HG02885 (cell line): ENCODE measurements around the gene FARP1.

Experiments
- ATAC-seq: cut with Tn5 transposase; IDR thresholded peaks from one replicate; pipeline ENCODE4 v1.9.1; 2021; ENCODE audit warnings: mild to moderate bottlenecking; ENCODE audit not compliant: unreplicated experiment, poor library complexity

Gene FARP1

GRCh38 chr13:98276486-98276885, 133.6 kb downstream of the FARP1 start:
- ATAC-seq = no peak

- ATAC-seq = no peak
Observed at GRCh38 chr13:98278068-98278724, 135.3 kb downstream of the FARP1 start.

GRCh38 chr13:98279473-98280175, 136.7 kb downstream of the FARP1 start:
- no peak for ATAC-seq

- ATAC-seq = no peak
Observed at GRCh38 chr13:98280176-98280510, 137.2 kb downstream of the FARP1 start.

GRCh38 chr13:98284679-98285078, 141.8 kb downstream of the FARP1 start:
- no peak for ATAC-seq

GRCh38 chr13:98285317-98285716, 142.4 kb downstream of the FARP1 start:
- ATAC-seq = no peak

- ATAC-seq = no peak
Observed at GRCh38 chr13:98285852-98286594, 143.1 kb downstream of the FARP1 start.

GRCh38 chr13:98286799-98287198, 143.9 kb downstream of the FARP1 start:
- ATAC-seq = no peak

- ATAC-seq = no peak
Observed at GRCh38 chr13:98288211-98288610, 145.3 kb downstream of the FARP1 start.

GRCh38 chr13:98289339-98289945, 146.5 kb downstream of the FARP1 start:
- no peak for ATAC-seq

GRCh38 chr13:98290261-98290660, 147.4 kb downstream of the FARP1 start:
- no peak for ATAC-seq

GRCh38 chr13:98291658-98292057, 148.8 kb downstream of the FARP1 start:
- no peak for ATAC-seq

GRCh38 chr13:98293103-98293502, 150.2 kb downstream of the FARP1 start:
- no peak for ATAC-seq

GRCh38 chr13:98293570-98294142, 150.8 kb downstream of the FARP1 start:
- ATAC-seq = no peak

- no peak for ATAC-seq
Observed at GRCh38 chr13:98295371-98295770, 152.5 kb downstream of the FARP1 start.

- ATAC-seq = no peak
Observed at GRCh38 chr13:98297051-98297450, 154.2 kb downstream of the FARP1 start.

GRCh38 chr13:98297745-98298144, 154.9 kb downstream of the FARP1 start:
- ATAC-seq = no peak

GRCh38 chr13:98298599-98298998, 155.7 kb downstream of the FARP1 start:
- no peak for ATAC-seq

- ATAC-seq = no peak
Observed at GRCh38 chr13:98299235-98299965, 156.5 kb downstream of the FARP1 start.

GRCh38 chr13:98299966-98300350, 157.1 kb downstream of the FARP1 start:
- ATAC-seq = no peak
